ENCODE measurements around the gene THUMPD3.

THUMPD3 gene

GRCh38 chr3:9428411-9428810, 65.6 kb downstream of the THUMPD3 start:
- no peak for TF ChIP-seq CTCF (IDR thresholded peaks at IDR 0.05; ENCODE audit: control insufficient read depth, insufficient read depth, low read depth, low read length, missing control alignments)
- H3K4me3 ChIP-seq (ENCODE audit: control insufficient read depth, low read depth, low read length): no peak overlapping the region
- no peak for DNase-seq (ENCODE audit: low read depth)

GRCh38 chr3:9430733-9431132, 67.9 kb downstream of the THUMPD3 start:
- no peak for DNase-seq (ENCODE audit: low read depth)
- no peak for TF ChIP-seq CTCF (IDR thresholded peaks at IDR 0.05; ENCODE audit: control insufficient read depth, insufficient read depth, low read depth, low read length, missing control alignments)

GRCh38 chr3:9433627-9434521, 71.0 kb downstream of the THUMPD3 start:
- no peak for DNase-seq (ENCODE audit: low read depth)
- no peak overlapping the region for H3K4me3 ChIP-seq (ENCODE audit: control insufficient read depth, low read depth, low read length)
- no peak for TF ChIP-seq CTCF (IDR thresholded peaks at IDR 0.05; ENCODE audit: control insufficient read depth, insufficient read depth, low read depth, low read length, missing control alignments)

More at GRCh38 chr3:9430733-9431132, 67.9 kb downstream of the THUMPD3 start:
- no peak overlapping the region for H3K4me3 ChIP-seq (ENCODE audit: control insufficient read depth, low read depth, low read length)

- DNase-seq (ENCODE audit: low read depth): no peak
- no peak overlapping the region for H3K4me3 ChIP-seq (ENCODE audit: control insufficient read depth, low read depth, low read length)
- no peak for TF ChIP-seq CTCF (IDR thresholded peaks at IDR 0.05; ENCODE audit: control insufficient read depth, insufficient read depth, low read depth, low read length, missing control alignments)
These were observed 72.5 kb downstream of the THUMPD3 start for GRCh38 chr3:9435316-9435715.
